HG02943 (cell line): Measurements from ENCODE around the gene HELZ.
"Not testable (repeated sequence)": the region's sequence is repeated elsewhere in the genome, so short reads cannot be mapped to it uniquely, and the experiment has no call there.

Experiments
- ATAC-seq: cut with Tn5 transposase; IDR thresholded peaks from one replicate; pipeline ENCODE4 v1.9.1; 2021; ENCODE audit warnings: mild to moderate bottlenecking, low read depth, moderate library complexity; ENCODE audit not compliant: unreplicated experiment

Gene HELZ

GRCh38 chr17:67041119-67041518 lies 203.9 kb downstream of the HELZ start:
- not testable (repeated sequence) for ATAC-seq

- no peak for ATAC-seq
Observed at GRCh38 chr17:67040652-67041051, 204.3 kb downstream of the HELZ start.

GRCh38 chr17:67038861-67039365 lies 206.1 kb downstream of the HELZ start:
- no peak for ATAC-seq

GRCh38 chr17:67035131-67036083 lies 209.6 kb downstream of the HELZ start:
- no peak for ATAC-seq

- ATAC-seq = no peak
Observed at GRCh38 chr17:67033613-67034012, 211.4 kb downstream of the HELZ start.

GRCh38 chr17:67032985-67033384 lies 212.0 kb downstream of the HELZ start:
- no peak for ATAC-seq

GRCh38 chr17:67032382-67032781 lies 212.6 kb downstream of the HELZ start:
- ATAC-seq = no peak

- ATAC-seq = no peak
Observed at GRCh38 chr17:67030641-67031040, 214.4 kb downstream of the HELZ start.

- ATAC-seq = no peak
Observed at GRCh38 chr17:67027031-67027628, 217.9 kb downstream of the HELZ start.

- no peak for ATAC-seq
Observed at GRCh38 chr17:67026341-67026740, 218.7 kb downstream of the HELZ start.

- no peak for ATAC-seq
Observed at GRCh38 chr17:67025216-67025792, 219.7 kb downstream of the HELZ start.

- ATAC-seq = no peak
Observed at GRCh38 chr17:67024736-67025135, 220.3 kb downstream of the HELZ start.

- ATAC-seq = no peak
Observed at GRCh38 chr17:67022451-67022810, 222.6 kb downstream of the HELZ start.

GRCh38 chr17:67021743-67022450 lies 223.1 kb downstream of the HELZ start:
- ATAC-seq = no peak

- no peak for ATAC-seq
Observed at GRCh38 chr17:67021196-67021595, 223.8 kb downstream of the HELZ start.
